Gastroesophageal sphincter (tissue), 3 donors: Measurements from ENCODE around the gene RUFY4.

ENCODE experiments used
- CTCF ChIP-seq, 4 experiments: fragments of 200-600 bp in 2 of 4; fragments of 450-650 bp in 2 of 4; sonication (generic) in 1 of 4; IDR thresholded peaks; one replicate each; pipeline ENCODE4 v1.5.1; 2017 to 2019; ENCODE audit warnings: antibody characterized with exemption in 4 of 4, mild to moderate bottlenecking in 2 of 4, moderate library complexity in 2 of 4
- EP300 ChIP-seq: sonication (generic); formaldehyde crosslinking; IDR thresholded peaks from one replicate; pipeline ENCODE4 v1.6.1; 2017; ENCODE audit warnings: antibody characterized with exemption, mild to moderate bottlenecking
- POLR2A ChIP-seq, 2 donors: fragments of 450-650 bp; IDR thresholded peaks; one replicate each; pipeline ENCODE4 v1.6.1; 2017; ENCODE audit warnings: antibody characterized with exemption in 2 of 2, mild to moderate bottlenecking in 2 of 2, moderate library complexity in 1 of 2

DNA sequence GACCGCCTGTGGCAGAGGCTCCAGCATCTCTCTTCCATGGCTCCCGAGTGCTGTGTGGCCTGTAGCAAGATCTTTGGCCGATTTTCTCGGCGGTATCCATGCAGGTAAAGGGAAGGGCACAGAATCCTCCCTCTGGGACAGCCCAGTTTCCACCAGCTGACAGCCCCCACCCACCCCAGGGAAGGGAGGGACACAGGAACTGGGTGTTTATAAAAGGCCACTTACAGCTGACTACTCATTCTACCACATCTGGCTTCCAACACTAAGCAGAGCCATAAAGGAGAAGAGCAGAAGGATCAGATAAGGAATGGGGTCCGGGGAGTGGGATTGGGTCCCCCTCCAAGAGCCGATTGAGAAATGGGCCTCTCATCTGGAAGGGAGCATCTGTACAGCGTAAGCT is 20.2 kb downstream of the RUFY4 start:
- TF ChIP-seq CTCF (IDR thresholded peaks at IDR 0.05): no peak
- TF ChIP-seq POLR2A (IDR thresholded peaks at IDR 0.05): no peak
- no peak for TF ChIP-seq EP300
